VCaP (cell line): ENCODE measurements around the gene CENPH.
"Not testable (repeated sequence)": the region's sequence is repeated elsewhere in the genome, so short reads cannot be mapped to it uniquely, and the experiment has no call there.

Experiments
- H3K27ac ChIP-seq: fragments of 450-650 bp; 2 replicates; pipeline ENCODE4 v1.5.1; 2017
- TF ChIP-seq, protein P1 (sequence below): fragments of 450-650 bp; conservative IDR thresholded peaks from 2 replicates; pipeline ENCODE4 v1.5.1; 2017; ENCODE audit warnings: mild to moderate bottlenecking, moderate library complexity

CENPH gene

DNA sequence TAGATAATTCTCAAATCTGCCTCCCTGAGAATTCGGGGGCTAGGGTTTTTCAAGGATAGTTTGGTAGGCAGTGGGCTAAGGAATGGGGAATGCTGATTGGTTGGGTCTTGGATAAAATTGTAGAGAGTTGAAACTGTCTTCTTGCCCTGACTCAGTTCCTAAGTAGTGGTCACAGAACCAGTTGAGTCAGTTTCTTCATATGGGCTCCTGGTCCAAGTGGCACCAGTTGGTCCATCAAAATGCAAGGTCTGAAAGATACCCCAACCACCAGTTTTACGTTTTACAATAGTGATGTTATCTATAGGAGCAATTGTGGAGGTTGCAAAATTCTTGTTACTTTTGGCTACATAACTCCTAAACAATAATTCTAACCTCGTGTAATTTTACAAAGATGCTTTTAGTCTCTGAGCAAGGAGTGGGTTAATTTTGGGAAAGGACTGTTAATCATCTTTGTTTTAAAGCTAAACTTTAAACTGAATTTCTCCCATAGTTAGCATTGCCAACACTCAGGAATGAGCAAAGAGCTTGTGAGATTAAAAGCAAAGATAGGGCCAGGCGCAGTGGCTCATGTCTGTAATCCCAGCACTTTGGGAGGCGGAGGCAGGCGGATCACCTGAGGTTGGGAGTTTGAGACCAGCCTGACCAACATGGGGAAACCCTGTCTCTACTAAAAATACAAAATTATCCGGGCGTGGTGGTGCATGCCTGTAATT lies 53.0 kb downstream of the CENPH start:
- TF ChIP-seq, protein P1, sequence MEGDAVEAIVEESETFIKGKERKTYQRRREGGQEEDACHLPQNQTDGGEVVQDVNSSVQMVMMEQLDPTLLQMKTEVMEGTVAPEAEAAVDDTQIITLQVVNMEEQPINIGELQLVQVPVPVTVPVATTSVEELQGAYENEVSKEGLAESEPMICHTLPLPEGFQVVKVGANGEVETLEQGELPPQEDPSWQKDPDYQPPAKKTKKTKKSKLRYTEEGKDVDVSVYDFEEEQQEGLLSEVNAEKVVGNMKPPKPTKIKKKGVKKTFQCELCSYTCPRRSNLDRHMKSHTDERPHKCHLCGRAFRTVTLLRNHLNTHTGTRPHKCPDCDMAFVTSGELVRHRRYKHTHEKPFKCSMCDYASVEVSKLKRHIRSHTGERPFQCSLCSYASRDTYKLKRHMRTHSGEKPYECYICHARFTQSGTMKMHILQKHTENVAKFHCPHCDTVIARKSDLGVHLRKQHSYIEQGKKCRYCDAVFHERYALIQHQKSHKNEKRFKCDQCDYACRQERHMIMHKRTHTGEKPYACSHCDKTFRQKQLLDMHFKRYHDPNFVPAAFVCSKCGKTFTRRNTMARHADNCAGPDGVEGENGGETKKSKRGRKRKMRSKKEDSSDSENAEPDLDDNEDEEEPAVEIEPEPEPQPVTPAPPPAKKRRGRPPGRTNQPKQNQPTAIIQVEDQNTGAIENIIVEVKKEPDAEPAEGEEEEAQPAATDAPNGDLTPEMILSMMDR, result no peak
- H3K27ac ChIP-seq, result no peak overlapping the region

DNA sequence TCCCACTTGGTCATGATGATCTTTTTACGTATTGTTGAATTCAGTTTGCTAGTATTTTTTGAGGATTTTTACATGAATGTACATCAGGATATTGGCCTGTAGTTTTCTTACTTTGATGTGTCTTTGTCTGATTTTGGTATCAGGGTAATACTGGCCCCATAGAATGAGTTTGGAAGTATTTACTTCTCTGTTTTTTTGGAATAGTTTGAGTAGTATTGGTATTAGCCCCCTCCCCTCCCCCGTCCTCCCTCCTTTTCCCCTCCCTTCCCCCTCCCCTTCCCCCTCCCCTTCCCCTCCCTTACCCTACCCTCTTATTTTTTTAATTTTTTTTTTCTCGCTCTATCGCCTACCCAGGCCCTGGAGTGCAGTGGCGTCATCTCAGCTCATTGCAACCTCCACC lies 55.6 kb downstream of the CENPH start:
- H3K27ac ChIP-seq, result no peak overlapping the region
- TF ChIP-seq, protein P1, result no peak

DNA sequence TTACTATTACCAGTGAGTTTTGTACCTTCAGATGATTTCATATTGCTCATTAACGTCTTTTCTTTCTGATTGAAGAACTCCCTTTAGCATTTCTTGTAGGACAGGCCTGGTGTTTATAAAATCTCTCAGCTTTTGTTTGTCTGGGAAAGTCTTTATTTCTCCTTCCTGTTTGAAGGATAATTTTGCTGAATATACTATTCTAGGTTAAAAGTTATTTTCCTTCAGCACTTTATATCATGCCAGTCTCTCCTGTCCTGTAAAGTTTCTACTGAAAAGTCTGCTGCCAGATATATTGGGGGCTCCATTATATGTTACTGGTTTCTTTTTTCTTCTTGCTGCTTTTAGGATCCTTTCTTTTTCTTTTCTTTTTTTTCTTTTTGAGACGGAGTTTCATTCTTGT lies 58.6 kb downstream of the CENPH start:
- no peak overlapping the region for H3K27ac ChIP-seq
- TF ChIP-seq, protein P1, result no peak

DNA sequence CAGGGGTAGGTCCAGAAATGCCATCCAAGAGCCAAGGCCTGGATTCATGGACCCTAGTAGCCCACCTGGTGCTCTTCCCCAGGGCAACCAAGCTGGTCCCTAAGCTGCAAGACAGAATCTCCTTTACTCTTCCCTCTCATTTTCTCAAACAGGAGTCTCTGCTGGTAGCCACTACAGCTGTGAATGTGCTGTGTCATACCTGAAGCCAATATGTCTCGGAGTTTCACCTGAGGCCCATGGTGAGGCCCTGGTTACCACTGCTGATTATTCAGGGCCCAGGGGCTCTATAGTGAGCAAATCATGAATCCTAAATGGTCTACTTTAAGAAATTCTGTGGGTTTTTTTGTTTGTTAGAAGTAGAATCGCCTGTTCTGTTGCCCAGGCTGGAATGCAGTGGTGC lies 61.2 kb downstream of the CENPH start:
- H3K27ac ChIP-seq, result no peak overlapping the region

DNA sequence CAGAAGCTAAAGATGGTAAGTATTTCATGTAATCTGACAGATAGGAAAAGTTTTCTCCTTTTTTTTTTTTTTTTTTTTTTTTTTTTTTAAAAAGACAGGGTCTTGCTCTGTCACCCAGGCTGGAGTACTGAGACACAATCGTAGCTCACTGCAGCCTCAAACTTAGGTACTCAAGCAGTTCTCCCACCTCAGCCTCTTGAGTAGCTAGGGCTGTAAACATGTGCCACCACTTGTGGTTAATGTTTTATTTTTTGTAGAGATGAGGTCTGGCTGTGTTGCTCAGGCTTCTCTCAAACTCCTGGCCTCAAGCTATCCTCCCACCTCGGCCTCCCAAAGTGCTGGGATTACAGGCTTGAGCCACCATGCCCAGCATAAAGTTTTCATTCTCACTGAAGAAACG lies 63.1 kb downstream of the CENPH start:
- TF ChIP-seq, protein P1, result no peak
- no peak overlapping the region for H3K27ac ChIP-seq

More for the DNA sequence above, 61.2 kb downstream of the CENPH start:
- TF ChIP-seq, protein P1, result no peak

DNA sequence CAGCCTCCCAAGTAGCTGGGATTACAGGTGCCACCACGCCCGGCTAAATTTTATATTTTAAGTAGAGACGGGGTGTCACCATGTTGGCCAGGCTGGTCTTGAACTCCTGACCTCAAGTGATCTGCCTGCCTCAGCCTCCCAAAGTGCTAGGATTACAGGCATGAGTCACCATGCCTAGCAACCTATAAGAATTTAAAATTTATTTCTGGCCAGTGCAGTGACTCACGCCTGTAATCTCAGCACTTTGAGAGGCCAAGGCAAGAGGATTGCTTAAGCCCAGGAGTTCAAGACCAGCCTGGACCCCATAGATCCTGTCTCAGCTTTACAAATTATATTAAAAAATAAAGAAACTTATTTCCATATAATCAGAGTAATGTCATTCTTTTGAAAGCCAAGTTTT lies 66.6 kb downstream of the CENPH start:
- H3K27ac ChIP-seq, result not testable (repeated sequence)

DNA sequence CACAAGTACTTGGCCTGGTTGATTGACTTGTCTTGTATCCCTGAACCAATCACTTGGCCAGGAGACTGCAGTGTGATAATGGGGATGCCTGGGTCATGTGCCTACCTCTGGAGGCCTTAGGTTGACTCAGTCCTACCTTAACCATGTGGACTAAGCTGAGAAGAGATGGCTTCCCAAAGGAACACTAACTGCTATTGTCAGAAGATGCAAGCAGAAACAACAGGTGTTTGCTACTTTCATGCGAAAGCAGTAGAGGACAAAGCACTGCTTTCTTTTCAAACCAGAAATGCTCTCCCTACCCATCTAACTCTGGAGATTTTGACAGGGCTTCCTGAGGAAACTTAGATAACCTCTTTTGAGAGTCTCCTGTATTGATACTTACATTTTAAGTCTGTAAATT lies 68.2 kb downstream of the CENPH start:
- H3K27ac ChIP-seq, result no peak overlapping the region
- TF ChIP-seq, protein P1, result no peak
